ENCODE results near the gene STRN3. TPM values are rescaled to one million over a fixed set of nuclear protein-coding genes. Genes with fewer than 3 reads are reported as not detected.

Gene STRN3
- total and polyA plus RNA-seq, 2 donors (not counting 1 experiment from before 2014, with no cell fraction given) = 7.7 to 43.9 TPM

DNA sequence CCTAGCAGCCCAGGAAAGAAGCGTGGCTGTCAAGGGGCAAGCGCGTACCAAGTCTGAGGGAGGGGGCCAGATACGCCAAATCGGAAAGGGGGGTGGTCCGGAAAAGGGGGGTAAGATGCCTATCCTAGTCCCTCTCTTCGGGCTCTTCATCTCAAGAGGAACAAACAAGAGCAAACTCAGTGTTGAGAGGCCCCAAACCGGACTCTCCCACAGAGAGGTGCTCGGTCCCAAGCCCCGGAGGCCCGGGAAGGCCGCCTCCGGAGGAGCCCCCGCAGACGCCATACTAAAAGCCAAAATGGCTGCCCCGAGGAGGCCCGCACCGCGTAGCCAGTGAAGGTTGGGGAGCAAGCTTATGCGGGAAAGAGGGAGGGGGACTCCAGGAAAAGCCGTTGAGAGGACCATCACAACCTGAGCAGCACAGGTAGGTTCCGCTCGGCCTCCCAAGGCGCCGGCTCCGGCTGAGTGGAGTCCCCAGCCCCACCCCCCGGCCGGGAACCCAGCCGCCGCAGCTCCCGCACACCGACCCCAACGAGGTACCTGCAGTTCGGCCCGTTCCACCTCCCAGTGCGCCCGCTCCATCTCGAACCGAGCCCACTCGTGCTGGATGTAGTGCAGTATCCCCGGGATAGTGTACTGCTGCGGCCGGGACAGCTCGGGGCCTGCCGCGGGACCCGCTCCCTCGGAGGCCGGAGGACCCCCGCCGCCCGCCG, 657 bp downstream of the STRN3 start, which contains the start of gene AP4S1:
AP4S1 (plus strand) TSS at position 283 of the 710 bp plus-strand sequence. CDS start 40,548 bp downstream, outside the sequence.
- intact Hi-C loops (cut with micrococcal nuclease) = loop anchor here (1.0 to 10.0 kb wide), 9 partner anchors 45 to 1177 kb away; partner anchors contain the start of genes DTD2, HECTD1, NUBPL and RNU6-7
- H3K9me3 Mint-ChIP-seq (ENCODE audit: insufficient read depth) = no peaks in the 10 kb centered on the region
- Histone ChIP-seq H3K27me3 (replicated peaks in 1 of 4; ENCODE audit: control extremely low read depth in 1 of 4, control insufficient read depth in 3 of 4, insufficient read depth in 4 of 4, low read length in 3 of 4) (no peaks in the 10 kb centered on the region), H3K4me3 (ENCODE audit: control extremely low read depth in 1 of 5, extremely low read depth in 1 of 5, insufficient read depth in 1 of 5, low read depth in 2 of 5, low read length in 4 of 5) (peak within 1 kb of the TSS; percentile 85 to 98 (median 93)), H3K9ac (ENCODE audit: low read length) (peak within 1 kb of the TSS; percentile 96), H4K20me1 (ENCODE audit: control insufficient read depth, insufficient read depth, low read length, poor library complexity, severe bottlenecking) (no peaks in the 10 kb centered on the region), H3K27ac (ENCODE audit: low read length in 2 of 2) (peak within 1 kb of the TSS; percentile 71 to 93), H3K36me3 (replicated peaks in 1 of 2; ENCODE audit: control extremely low read depth in 1 of 2, control insufficient read depth in 1 of 2, extremely low read depth in 1 of 2, insufficient read depth in 2 of 2, low read length in 1 of 2) (peaks cover 0 to 3% of the 10 kb centered on the region in 2 experiments), H3K4me2 (replicated peaks; ENCODE audit: low read depth, low read length, poor library complexity, severe bottlenecking) (peak within 1 kb of the TSS; percentile 78), H3K79me2 (ENCODE audit: control insufficient read depth, insufficient read depth, low read length) (peaks cover 86% of the 10 kb centered on the region), H2AFZ (ENCODE audit: insufficient read depth, low read depth, low read length, poor library complexity, severe bottlenecking) (peak within 1 kb of the TSS; percentile 96), H3K4me1 (ENCODE audit: control insufficient read depth in 2 of 2, insufficient read depth in 2 of 2, low read length in 2 of 2) (peaks cover 13 to 17% of the 10 kb centered on the region in 2 donors), H3K9me3 (ENCODE audit: control extremely low read depth in 1 of 3, control insufficient read depth in 2 of 3, insufficient read depth in 1 of 3, low read length in 2 of 3) (no peaks in the 10 kb centered on the region)
- TF ChIP-seq, protein P1, sequence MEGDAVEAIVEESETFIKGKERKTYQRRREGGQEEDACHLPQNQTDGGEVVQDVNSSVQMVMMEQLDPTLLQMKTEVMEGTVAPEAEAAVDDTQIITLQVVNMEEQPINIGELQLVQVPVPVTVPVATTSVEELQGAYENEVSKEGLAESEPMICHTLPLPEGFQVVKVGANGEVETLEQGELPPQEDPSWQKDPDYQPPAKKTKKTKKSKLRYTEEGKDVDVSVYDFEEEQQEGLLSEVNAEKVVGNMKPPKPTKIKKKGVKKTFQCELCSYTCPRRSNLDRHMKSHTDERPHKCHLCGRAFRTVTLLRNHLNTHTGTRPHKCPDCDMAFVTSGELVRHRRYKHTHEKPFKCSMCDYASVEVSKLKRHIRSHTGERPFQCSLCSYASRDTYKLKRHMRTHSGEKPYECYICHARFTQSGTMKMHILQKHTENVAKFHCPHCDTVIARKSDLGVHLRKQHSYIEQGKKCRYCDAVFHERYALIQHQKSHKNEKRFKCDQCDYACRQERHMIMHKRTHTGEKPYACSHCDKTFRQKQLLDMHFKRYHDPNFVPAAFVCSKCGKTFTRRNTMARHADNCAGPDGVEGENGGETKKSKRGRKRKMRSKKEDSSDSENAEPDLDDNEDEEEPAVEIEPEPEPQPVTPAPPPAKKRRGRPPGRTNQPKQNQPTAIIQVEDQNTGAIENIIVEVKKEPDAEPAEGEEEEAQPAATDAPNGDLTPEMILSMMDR (IDR thresholded peaks at IDR 0.05) = no peak
- TF ChIP-seq EZH2 (IDR thresholded peaks at IDR 0.05; ENCODE audit: borderline replicate concordance, insufficient read depth, low read depth, low read length, poor library complexity, severe bottlenecking) = no peak
- ChIA-PET CTCF (interaction anchor here (1.9 kb wide), 2 partner anchors 45 to 182 kb away, joined by 7 to 10 read pairs; partner anchors contain the start of gene HECTD1), POLR2A (interaction anchor here (0.6 to 1.6 kb wide), 6 partner anchors 24 to 395 kb away, joined by 3 to 9 read pairs (median 4); partner anchors contain the start of genes HEATR5A and HECTD1)
- H3K27ac Mint-ChIP-seq = peak within 1 kb of the TSS; percentile 93
- DNase-seq (peak; percentile 73), ATAC-seq (ENCODE audit: low read depth) (peak; percentile 19)
- peak within 1 kb of the TSS; percentile 97 for H3K4me3 Mint-ChIP-seq
- H3K4me1 Mint-ChIP-seq = peaks cover 41% of the 10 kb centered on the region
- under 1% methylated on average over 46 of the region's 53 CpGs for WGBS (ENCODE audit: insufficient coverage)
- H3K27me3 Mint-ChIP-seq = no peaks in the 10 kb centered on the region

All from B cell (primary cell).